ENCODE results near the gene BCL11A.

Gene BCL11A

GRCh38 chr2:60465736-60466135, 87.7 kb downstream of the BCL11A start:
- no peak for DNase-seq (ENCODE audit: low read depth, low spot score)

- DNase-seq (ENCODE audit: low read depth, low spot score), result no peak
Observed at GRCh38 chr2:60463249-60463648, 90.2 kb downstream of the BCL11A start.

GRCh38 chr2:60461421-60462108, 91.9 kb downstream of the BCL11A start:
- DNase-seq (ENCODE audit: low read depth, low spot score), result no peak

GRCh38 chr2:60460577-60461420, 92.7 kb downstream of the BCL11A start:
- DNase-seq (ENCODE audit: low read depth, low spot score), result no peak

GRCh38 chr2:60459851-60460250, 93.6 kb downstream of the BCL11A start:
- no peak for DNase-seq (ENCODE audit: low read depth, low spot score)

- no peak for DNase-seq (ENCODE audit: low read depth, low spot score)
Observed at GRCh38 chr2:60456115-60456770, 97.2 kb downstream of the BCL11A start.

- no peak for DNase-seq (ENCODE audit: low read depth, low spot score)
Observed at GRCh38 chr2:60453872-60454271, 99.6 kb downstream of the BCL11A start.

- DNase-seq (ENCODE audit: low read depth, low spot score), result no peak
Observed at GRCh38 chr2:60453301-60453700, 100.2 kb downstream of the BCL11A start.

GRCh38 chr2:60450488-60450887, 103.0 kb downstream of the BCL11A start:
- DNase-seq (ENCODE audit: low read depth, low spot score), result no peak

GRCh38 chr2:60447943-60448342, 105.5 kb downstream of the BCL11A start:
- DNase-seq (ENCODE audit: low read depth, low spot score), result no peak

GRCh38 chr2:60446413-60447267, 106.8 kb downstream of the BCL11A start:
- DNase-seq (ENCODE audit: low read depth, low spot score), result no peak

GRCh38 chr2:60445684-60446179, 107.7 kb downstream of the BCL11A start:
- DNase-seq (ENCODE audit: low read depth, low spot score), result no peak

GRCh38 chr2:60442608-60443007, 110.8 kb downstream of the BCL11A start:
- no peak for DNase-seq (ENCODE audit: low read depth, low spot score)

- DNase-seq (ENCODE audit: low read depth, low spot score), result no peak
Observed at GRCh38 chr2:60441800-60442199, 111.7 kb downstream of the BCL11A start.

- DNase-seq (ENCODE audit: low read depth, low spot score), result no peak
Observed at GRCh38 chr2:60440767-60441163, 112.7 kb downstream of the BCL11A start.

- DNase-seq (ENCODE audit: low read depth, low spot score), result no peak
Observed at GRCh38 chr2:60440079-60440766, 113.2 kb downstream of the BCL11A start.

- DNase-seq (ENCODE audit: low read depth, low spot score), result no peak
Observed at GRCh38 chr2:60439219-60439974, 114.1 kb downstream of the BCL11A start.

GRCh38 chr2:60438653-60439052, 114.8 kb downstream of the BCL11A start:
- no peak for DNase-seq (ENCODE audit: low read depth, low spot score)

- DNase-seq (ENCODE audit: low read depth, low spot score), result no peak
Observed at GRCh38 chr2:60438131-60438530, 115.3 kb downstream of the BCL11A start.

- no peak for DNase-seq (ENCODE audit: low read depth, low spot score)
Observed at GRCh38 chr2:60437080-60437696, 116.3 kb downstream of the BCL11A start.
